BJ (cell line): ENCODE results near the gene ACTL7B. TPM values are rescaled to one million over a fixed set of nuclear protein-coding genes. Genes with fewer than 3 reads are reported as not detected.

Experiments
- CTCF ChIA-PET: fragments of 350-600 bp; formaldehyde crosslinking; extraction: SDS; loops from one replicate; lab custom pipeline; 2021; ENCODE audit warnings: antibody characterized with exemption, inconsistent platforms; lab: Yijun Ruan, JAX
- POLR2A ChIA-PET: fragments of 300-600 bp; sonication (Branson Sonifier 250); formaldehyde crosslinking; extraction: SDS; loops from one replicate; lab custom pipeline; 2021; ENCODE audit warnings: antibody characterized with exemption; lab: Charles Lee
- DNase-seq: peaks from one replicate; pipeline ENCODE4 v3.0.0-alpha.2; 2011; ENCODE audit warnings: low read depth
- H3K27me3 ChIP-seq: 2 replicates; pipeline ENCODE4 v1.6.0; 2011; ENCODE audit warnings: low read length; ENCODE audit not compliant: control insufficient read depth, insufficient read depth
- H3K36me3 ChIP-seq: 2 replicates; pipeline ENCODE4 v1.5.1; 2011; ENCODE audit warnings: low read length; ENCODE audit not compliant: control insufficient read depth, insufficient read depth
- H3K4me3 ChIP-seq: 2 replicates; pipeline ENCODE4 v1.5.1; 2011; ENCODE audit warnings: low read depth, mild to moderate bottlenecking, control low read depth, low read length
- polyA plus RNA-seq: library from polyadenylated mRNA; depleted of rRNA; stranded (reverse); fragments of >200 nt; gene quantifications from 2 replicates; pipeline ENCODE4 v1.2.3, GENCODE V29; 2011
- TF ChIP-seq, protein P1 (sequence below): IDR thresholded peaks from 2 replicates; pipeline ENCODE4 v1.5.1; 2011; ENCODE audit warnings: low read depth, mild to moderate bottlenecking, control low read depth, inconsistent platforms, low read length, moderate library complexity; ENCODE audit not compliant: insufficient read depth

ACTL7B gene
- polyA plus RNA-seq, 1 experiment: not detected

DNA sequence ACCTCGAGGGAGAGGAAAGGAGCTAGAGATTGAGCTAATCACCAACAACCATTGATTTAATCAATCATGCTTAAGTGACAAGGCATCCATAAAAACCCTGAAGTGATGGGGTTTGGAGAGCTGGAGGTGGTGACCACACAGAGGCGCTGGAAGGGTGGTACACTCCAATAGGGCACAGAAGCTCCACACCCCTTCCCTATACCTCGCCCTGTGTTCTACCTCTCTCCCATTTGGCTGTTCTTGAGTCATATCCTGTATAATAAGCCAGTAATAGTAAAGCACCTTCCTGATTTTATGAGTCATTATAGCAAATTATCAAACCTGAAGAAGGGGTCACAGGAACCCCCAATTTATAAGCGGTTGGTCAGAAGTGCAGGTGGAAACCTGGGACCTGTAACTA is 18.3 kb downstream of the ACTL7B start:
- ChIA-PET POLR2A (no interaction called here), CTCF (interaction anchor here (1.3 kb wide), 1 partner anchor 1372 kb away, joined by 3 read pairs; no protein-coding TSS in a partner anchor)
- DNase-seq: no peak
- no peaks in the 10 kb centered on the region for H3K27me3 ChIP-seq
- TF ChIP-seq, protein P1, sequence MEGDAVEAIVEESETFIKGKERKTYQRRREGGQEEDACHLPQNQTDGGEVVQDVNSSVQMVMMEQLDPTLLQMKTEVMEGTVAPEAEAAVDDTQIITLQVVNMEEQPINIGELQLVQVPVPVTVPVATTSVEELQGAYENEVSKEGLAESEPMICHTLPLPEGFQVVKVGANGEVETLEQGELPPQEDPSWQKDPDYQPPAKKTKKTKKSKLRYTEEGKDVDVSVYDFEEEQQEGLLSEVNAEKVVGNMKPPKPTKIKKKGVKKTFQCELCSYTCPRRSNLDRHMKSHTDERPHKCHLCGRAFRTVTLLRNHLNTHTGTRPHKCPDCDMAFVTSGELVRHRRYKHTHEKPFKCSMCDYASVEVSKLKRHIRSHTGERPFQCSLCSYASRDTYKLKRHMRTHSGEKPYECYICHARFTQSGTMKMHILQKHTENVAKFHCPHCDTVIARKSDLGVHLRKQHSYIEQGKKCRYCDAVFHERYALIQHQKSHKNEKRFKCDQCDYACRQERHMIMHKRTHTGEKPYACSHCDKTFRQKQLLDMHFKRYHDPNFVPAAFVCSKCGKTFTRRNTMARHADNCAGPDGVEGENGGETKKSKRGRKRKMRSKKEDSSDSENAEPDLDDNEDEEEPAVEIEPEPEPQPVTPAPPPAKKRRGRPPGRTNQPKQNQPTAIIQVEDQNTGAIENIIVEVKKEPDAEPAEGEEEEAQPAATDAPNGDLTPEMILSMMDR: no peak
- no peaks in the 10 kb centered on the region for H3K36me3 ChIP-seq
- H3K4me3 ChIP-seq: no peak overlapping the region

DNA sequence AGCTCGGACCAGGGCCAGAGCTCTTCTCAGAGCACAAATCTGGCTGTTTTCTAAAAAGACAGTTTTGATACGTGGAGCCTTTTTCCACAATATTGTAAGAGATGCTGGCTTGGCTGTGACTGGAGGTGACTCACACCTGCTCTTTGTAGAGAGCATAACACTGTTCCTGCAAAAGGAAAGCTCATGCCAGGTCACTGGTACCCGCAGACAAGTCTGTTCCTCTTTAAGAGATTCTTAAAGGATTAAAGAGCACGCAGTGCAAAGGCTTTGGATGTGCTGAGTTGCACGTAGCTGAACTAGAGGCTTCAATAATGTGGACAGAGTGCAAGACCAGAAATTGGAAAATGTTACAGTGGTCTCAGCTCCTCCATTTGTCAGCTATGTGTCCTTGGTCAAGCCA is 19.0 kb downstream of the ACTL7B start:
- ChIA-PET CTCF (interaction anchor here (1.2 to 1.3 kb wide), 2 partner anchors 12 to 1371 kb away, joined by 3 read pairs; no protein-coding TSS in a partner anchor), POLR2A (interaction anchor here (0.5 kb wide), 1 partner anchor 96 kb away, joined by 6 read pairs; no protein-coding TSS in a partner anchor)
- DNase-seq: no peak
- TF ChIP-seq, protein P1: no peak
- H3K27me3 ChIP-seq: no peaks in the 10 kb centered on the region
- H3K36me3 ChIP-seq: no peaks in the 10 kb centered on the region
- H3K4me3 ChIP-seq: no peak overlapping the region

- CTCF ChIA-PET: interaction anchor here (1.2 to 1.3 kb wide), 2 partner anchors 13 to 1370 kb away, joined by 3 read pairs; no protein-coding TSS in a partner anchor
These were observed 19.5 kb downstream of the ACTL7B start for GRCh38 chr9:108836319-108836718.

GRCh38 chr9:108835831-108836230 is 20.0 kb downstream of the ACTL7B start:
- Histone ChIP-seq H3K36me3 (no peaks in the 10 kb centered on the region), H3K4me3 (no peak overlapping the region), H3K27me3 (peaks cover under 1% of the 10 kb centered on the region; the same call in 1 of the 2 replicates)
- TF ChIP-seq, protein P1: no peak
- ChIA-PET CTCF (interaction anchor here (0.5 to 1.2 kb wide), 3 partner anchors 13 to 64 kb away, joined by 3 read pairs; no protein-coding TSS in a partner anchor), POLR2A (no interaction called here)
- no peak for DNase-seq

More at GRCh38 chr9:108836319-108836718, 19.5 kb downstream of the ACTL7B start:
- Histone ChIP-seq H3K27me3 (no peaks in the 10 kb centered on the region), H3K36me3 (no peaks in the 10 kb centered on the region), H3K4me3 (no peak overlapping the region)
- DNase-seq: no peak
- POLR2A ChIA-PET: no interaction called here
- TF ChIP-seq, protein P1: no peak

- DNase-seq: no peak
- TF ChIP-seq, protein P1: no peak
- ChIA-PET CTCF (interaction anchor here (0.5 to 0.9 kb wide), 2 partner anchors 24 to 65 kb away, joined by 3 read pairs; no protein-coding TSS in a partner anchor), POLR2A (no interaction called here)
- H3K27me3 ChIP-seq: peaks cover 4% of the 10 kb centered on the region; the same call in 1 of the 2 replicates
- H3K4me3 ChIP-seq: no peak overlapping the region
- no peaks in the 10 kb centered on the region for H3K36me3 ChIP-seq
These were observed 20.7 kb downstream of the ACTL7B start for GRCh38 chr9:108834959-108835665.
